Thymus (tissue), 11 donors: ENCODE results near the gene IL22RA2. TPM values are rescaled to one million over a fixed set of nuclear protein-coding genes. Genes with fewer than 3 reads are reported as not detected.

Source experiments
- DNase-seq, 9 donors: peaks; one replicate each; pipeline ENCODE4 v3.0.0-alpha.2; 2013; ENCODE audit warnings: low spot score in 9 of 9, low read depth in 6 of 9, missing footprints in 1 of 9
- H3K27ac ChIP-seq, 2 donors: one replicate each; pipeline ENCODE4 v1.5.1; 2013; ENCODE audit warnings: control low read depth in 1 of 2, low read depth in 1 of 2, low read length in 1 of 2, mild to moderate bottlenecking in 1 of 2, moderate library complexity in 1 of 2
- H3K27me3 ChIP-seq, 2 donors: one replicate each; pipeline ENCODE4 v1.5.1; 2013; ENCODE audit warnings: low read length in 1 of 2; ENCODE audit not compliant: control insufficient read depth in 2 of 2, insufficient read depth in 1 of 2
- H3K36me3 ChIP-seq, 2 donors: one replicate each; pipeline ENCODE4 v1.5.1; 2013; ENCODE audit warnings: low read length in 1 of 2, mild to moderate bottlenecking in 1 of 2, moderate library complexity in 1 of 2; ENCODE audit not compliant: control insufficient read depth in 2 of 2, insufficient read depth in 2 of 2
- H3K4me1 ChIP-seq, 2 donors: one replicate each; pipeline ENCODE4 v1.5.1; 2013; ENCODE audit warnings: low read length in 2 of 2; ENCODE audit not compliant: control insufficient read depth in 2 of 2, insufficient read depth in 2 of 2
- H3K4me3 ChIP-seq, 2 donors: one replicate each; pipeline ENCODE4 v1.5.1; 2013; ENCODE audit warnings: low read length in 2 of 2, control low read depth in 1 of 2, mild to moderate bottlenecking in 1 of 2
- H3K9me3 ChIP-seq, 2 donors: one replicate each; pipeline ENCODE4 v1.5.1; 2013; ENCODE audit warnings: low read length in 1 of 2, mild to moderate bottlenecking in 1 of 2; ENCODE audit not compliant: control insufficient read depth in 2 of 2, insufficient read depth in 1 of 2
- WGBS: extraction: QIAGEN DNeasy Blood & Tissue Kit; methylation state at CpG from one replicate; pipeline ENCODE4 v1.1.7; 2013; 5-methylcytosine and 5-hydroxymethylcytosine counted together
- polyA plus RNA-seq: library from polyadenylated mRNA; stranded (reverse); fragments of 200-250 nt; gene quantifications from one replicate; pipeline ENCODE4 v1.2.3, GENCODE V29; 2013
- total RNA-seq: library from RNA; stranded (reverse); fragments of 120-200 nt; gene quantifications from one replicate; pipeline ENCODE4 v1.2.4, GENCODE V29; 2013
- donor health status: healthy.

The IL22RA2 gene
- total and polyA plus RNA-seq, 2 donors = 0.61 to 0.84 TPM

- peaks cover 0 to 8% of the 10 kb centered on the region in 2 donors for H3K4me1 ChIP-seq
- peaks cover 0 to 2% of the 10 kb centered on the region in 2 donors for H3K9me3 ChIP-seq
- H3K27me3 ChIP-seq = no peaks in the 10 kb centered on the region
- H3K36me3 ChIP-seq = no peaks in the 10 kb centered on the region
- WGBS = 95% methylated on average over 11 of the region's 11 CpGs
- no peak for DNase-seq
- H3K4me3 ChIP-seq = no peak overlapping the region
- peak overlapping the region in 1 of 2 donors; percentile 73 for H3K27ac ChIP-seq
Observed at GRCh38 chr6:137172734-137173431, 561 bp downstream of the IL22RA2 start.

DNA sequence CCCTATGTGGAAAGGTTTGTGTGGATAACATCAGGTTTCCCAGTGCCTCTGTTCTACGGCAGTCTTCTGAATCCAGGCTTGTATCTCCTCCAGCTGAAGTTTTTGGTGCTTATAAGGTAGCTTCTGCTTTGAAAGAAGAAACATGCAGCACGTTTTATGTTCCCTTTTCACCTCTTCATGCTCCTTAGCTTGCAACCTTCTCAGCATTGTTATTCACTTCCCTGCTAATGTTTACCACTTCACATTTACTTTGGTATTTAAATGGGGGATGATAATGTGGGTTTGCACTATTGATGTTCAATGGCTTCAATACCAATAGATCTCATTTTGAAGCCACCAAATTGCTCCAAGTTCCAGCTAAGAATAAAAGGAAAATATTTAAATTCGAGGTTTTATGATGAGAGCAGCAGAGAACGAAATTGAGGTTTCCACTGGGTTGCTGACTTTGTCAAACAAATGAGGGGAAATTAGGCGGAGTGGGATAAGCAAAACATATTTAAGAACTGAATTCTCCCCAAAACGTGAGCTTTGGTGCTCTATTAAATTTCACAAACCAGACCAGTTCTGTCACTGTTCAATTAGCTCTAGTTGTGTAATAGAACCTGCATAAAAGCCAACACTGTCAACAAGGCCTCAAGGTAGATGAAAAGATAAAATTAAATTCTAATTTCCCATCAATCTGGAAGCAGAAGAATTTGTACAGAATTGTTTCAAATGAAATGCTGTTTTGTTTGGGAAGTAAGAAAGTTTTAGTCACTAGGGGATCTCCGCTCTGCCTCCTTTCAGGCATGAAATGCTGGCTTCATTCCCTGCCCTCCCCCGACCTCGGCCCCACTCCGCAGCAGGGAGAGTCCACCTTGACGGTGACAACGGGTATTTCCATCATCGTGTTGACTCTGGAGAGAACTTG lies 1.4 kb downstream of the IL22RA2 start:
- Histone ChIP-seq H3K9me3 (peaks cover 0 to 2% of the 10 kb centered on the region in 2 donors), H3K4me3 (no peak overlapping the region), H3K4me1 (peaks cover 0 to 8% of the 10 kb centered on the region in 2 donors), H3K27ac (peak overlapping the region in 1 of 2 donors; percentile 78), H3K27me3 (no peaks in the 10 kb centered on the region), H3K36me3 (no peaks in the 10 kb centered on the region)
- WGBS = 86% methylated on average over 13 of the region's 13 CpGs
- peak in 2 of 9 donors; percentile 10 to 32 for DNase-seq

DNA sequence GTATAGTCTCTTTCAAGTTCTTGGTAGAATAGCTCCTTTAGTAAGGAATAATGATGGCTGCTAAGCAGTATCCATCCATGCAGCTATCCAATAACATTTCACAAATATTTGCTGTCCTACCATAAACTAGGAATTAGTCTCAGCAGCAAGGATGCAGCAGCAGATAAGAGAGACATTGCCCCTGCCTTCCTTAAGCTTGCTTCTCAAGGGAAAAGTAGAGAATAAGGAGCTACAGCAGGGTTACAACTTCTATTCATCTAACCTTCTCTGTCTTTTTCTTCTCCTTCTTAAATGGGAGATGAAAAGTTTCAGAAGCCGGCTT lies 2.4 kb downstream of the IL22RA2 start:
- Histone ChIP-seq H3K4me1 (peaks cover 0 to 8% of the 10 kb centered on the region in 2 donors), H3K27ac (peak overlapping the region in 1 of 2 donors; percentile 78), H3K9me3 (peaks cover 0 to 2% of the 10 kb centered on the region in 2 donors), H3K36me3 (no peaks in the 10 kb centered on the region), H3K4me3 (no peak overlapping the region), H3K27me3 (no peaks in the 10 kb centered on the region)
- WGBS = 85% methylated on average over 1 of the region's 1 CpG
- no peak for DNase-seq

GRCh38 chr6:137170266-137171052 lies 3.0 kb downstream of the IL22RA2 start:
- DNase-seq = no peak
- Histone ChIP-seq H3K9me3 (peaks cover 0 to 2% of the 10 kb centered on the region in 2 donors), H3K4me3 (no peak overlapping the region), H3K27me3 (no peaks in the 10 kb centered on the region), H3K36me3 (no peaks in the 10 kb centered on the region), H3K27ac (peak overlapping the region in 1 of 2 donors; percentile 78), H3K4me1 (peaks cover 0 to 12% of the 10 kb centered on the region in 2 donors)
- 96% methylated on average over 13 of the region's 13 CpGs for WGBS

GRCh38 chr6:137167702-137168377 lies 5.6 kb downstream of the IL22RA2 start:
- Histone ChIP-seq H3K27ac (no peak overlapping the region), H3K4me1 (peaks cover 0 to 18% of the 10 kb centered on the region in 2 donors), H3K36me3 (no peaks in the 10 kb centered on the region), H3K4me3 (no peak overlapping the region), H3K9me3 (peaks cover 0 to 15% of the 10 kb centered on the region in 2 donors), H3K27me3 (no peaks in the 10 kb centered on the region)
- 97% methylated on average over 4 of the region's 4 CpGs for WGBS
- DNase-seq = no peak

DNA sequence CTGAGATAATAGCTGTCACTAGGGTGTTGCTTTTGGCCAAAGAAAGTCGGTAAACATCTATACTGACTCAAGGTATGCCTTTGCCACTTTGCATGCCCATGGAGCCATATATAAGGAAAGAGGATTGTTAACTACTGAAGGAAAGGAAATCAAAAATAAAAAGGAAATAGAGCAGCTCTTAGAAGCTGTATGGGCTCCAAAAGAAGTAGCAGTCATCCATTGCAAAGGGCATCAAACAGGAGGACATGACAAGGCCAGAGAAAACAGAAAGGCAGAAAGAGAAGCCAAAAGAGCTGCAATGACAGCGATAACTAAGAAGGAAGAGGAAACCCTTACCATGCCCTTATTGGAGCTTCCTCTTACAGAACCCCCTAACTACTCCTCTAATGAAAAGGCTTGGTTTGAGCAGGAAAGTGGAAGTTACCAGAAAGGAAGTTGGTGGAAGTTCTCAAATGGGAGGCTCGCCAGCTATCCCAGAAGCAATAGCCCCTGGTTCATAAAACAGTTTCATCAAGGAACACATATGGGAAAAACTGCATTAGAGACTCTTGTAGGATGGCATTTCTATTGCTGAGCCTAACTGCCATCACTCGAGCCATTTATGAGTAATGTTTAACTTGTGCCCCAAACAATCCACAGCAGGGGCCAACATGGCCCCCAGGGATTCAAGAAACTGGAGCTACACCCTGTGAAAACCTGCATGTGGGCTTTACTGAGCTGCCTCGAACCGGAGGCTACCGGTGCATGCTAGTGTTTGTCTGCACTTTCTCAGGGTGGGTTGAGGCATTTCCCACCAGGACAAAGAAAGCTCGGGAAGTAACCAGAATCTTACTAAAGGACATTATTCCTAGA lies 7.0 kb downstream of the IL22RA2 start:
- 89% methylated on average over 8 of the region's 8 CpGs for WGBS
- H3K27ac ChIP-seq = no peak overlapping the region
- no peak for DNase-seq

GRCh38 chr6:137165375-137166246 lies 7.8 kb downstream of the IL22RA2 start:
- Histone ChIP-seq H3K27me3 (no peaks in the 10 kb centered on the region), H3K4me1 (peaks cover 0 to 10% of the 10 kb centered on the region in 2 donors), H3K36me3 (no peaks in the 10 kb centered on the region), H3K4me3 (no peak overlapping the region), H3K9me3 (peaks cover 0 to 15% of the 10 kb centered on the region in 2 donors), H3K27ac (no peak overlapping the region)
- WGBS = 60% methylated on average over 9 of the region's 9 CpGs
- no peak for DNase-seq

More for the DNA sequence above, 7.0 kb downstream of the IL22RA2 start:
- H3K36me3 ChIP-seq = no peaks in the 10 kb centered on the region
- H3K27me3 ChIP-seq = no peaks in the 10 kb centered on the region
- H3K4me3 ChIP-seq = no peak overlapping the region
- peaks cover 0 to 15% of the 10 kb centered on the region in 2 donors for H3K9me3 ChIP-seq
- peaks cover 0 to 16% of the 10 kb centered on the region in 2 donors for H3K4me1 ChIP-seq
